HG02870 (cell line): ENCODE data around the gene APBB2.

Experiments used
- ATAC-seq: cut with Tn5 transposase; IDR thresholded peaks from one replicate; pipeline ENCODE4 v1.9.1; 2021; ENCODE audit warnings: mild to moderate bottlenecking, moderate library complexity; ENCODE audit not compliant: unreplicated experiment

The APBB2 gene

DNA sequence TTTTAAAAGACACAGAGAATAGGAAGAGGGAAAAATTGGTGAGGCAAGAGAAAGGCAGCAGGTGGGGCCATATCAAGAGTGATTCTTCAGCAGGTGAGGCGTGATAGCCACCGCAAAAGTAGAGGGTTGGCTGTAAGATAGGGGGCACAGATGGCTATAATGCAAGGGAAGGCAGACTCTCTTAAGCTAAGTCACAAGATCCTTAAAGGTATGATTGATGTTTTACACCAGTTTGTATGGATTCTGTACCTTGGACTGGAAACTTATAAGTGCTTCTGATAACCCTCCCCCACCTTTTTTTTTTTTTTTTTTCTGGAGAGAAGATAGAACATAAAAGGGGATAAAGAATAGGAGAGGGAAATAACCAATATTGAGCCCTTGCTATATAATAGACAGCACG is 424.6 kb downstream of the APBB2 start:
- no peak for ATAC-seq

DNA sequence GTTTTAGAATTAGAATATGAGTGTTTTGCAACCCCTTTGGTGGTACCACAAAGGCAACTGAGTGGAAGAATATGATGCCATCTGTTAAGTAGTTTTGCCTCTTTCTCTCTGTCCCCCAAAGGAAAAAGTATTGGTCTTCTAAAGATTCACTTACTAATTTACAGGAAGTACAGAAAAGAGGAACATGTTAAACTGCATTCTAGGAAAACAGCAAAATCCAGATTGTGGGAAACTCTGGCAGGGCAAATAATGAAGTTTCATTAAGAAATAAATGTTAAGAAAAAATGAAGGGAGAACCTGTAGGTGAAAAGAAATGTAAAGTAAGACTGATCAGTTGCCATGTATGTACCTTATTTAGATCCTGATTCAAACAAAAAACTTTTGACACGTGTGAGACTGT is 425.3 kb downstream of the APBB2 start:
- no peak for ATAC-seq

- ATAC-seq = no peak
Measured at GRCh38 chr4:40788331-40788730, 426.0 kb downstream of the APBB2 start.

DNA sequence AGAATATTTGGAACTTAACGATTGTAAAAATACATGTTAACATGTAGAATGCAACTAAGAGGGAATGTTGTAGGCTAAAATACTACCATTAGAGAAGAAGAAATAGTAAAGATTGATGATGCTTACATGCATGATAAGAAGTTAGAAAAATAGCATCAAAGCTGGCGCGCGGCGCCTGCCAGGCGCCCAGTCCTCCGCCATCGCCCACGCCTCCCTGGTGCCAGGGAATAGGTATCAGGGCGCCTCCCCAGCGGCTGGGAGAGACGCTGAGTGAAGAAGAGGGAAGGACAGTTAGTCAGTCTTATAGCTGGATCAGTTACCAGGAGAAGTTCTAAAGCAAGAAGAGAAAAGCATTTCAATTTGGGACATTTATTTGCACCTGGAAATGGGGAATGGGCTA is 428.6 kb downstream of the APBB2 start:
- ATAC-seq = no peak

GRCh38 chr4:40782876-40783275 is 431.5 kb downstream of the APBB2 start:
- no peak for ATAC-seq

GRCh38 chr4:40778090-40778489 is 436.3 kb downstream of the APBB2 start:
- no peak for ATAC-seq

GRCh38 chr4:40769266-40769665 is 445.1 kb downstream of the APBB2 start:
- no peak for ATAC-seq

GRCh38 chr4:40763228-40763716 is 451.1 kb downstream of the APBB2 start:
- ATAC-seq = peak; percentile 100
